ENCODE results near the gene DPYD.
A peak's percentile ranks its signal among the peaks of the same experiment; 100 is the strongest.

DPYD gene

DNA sequence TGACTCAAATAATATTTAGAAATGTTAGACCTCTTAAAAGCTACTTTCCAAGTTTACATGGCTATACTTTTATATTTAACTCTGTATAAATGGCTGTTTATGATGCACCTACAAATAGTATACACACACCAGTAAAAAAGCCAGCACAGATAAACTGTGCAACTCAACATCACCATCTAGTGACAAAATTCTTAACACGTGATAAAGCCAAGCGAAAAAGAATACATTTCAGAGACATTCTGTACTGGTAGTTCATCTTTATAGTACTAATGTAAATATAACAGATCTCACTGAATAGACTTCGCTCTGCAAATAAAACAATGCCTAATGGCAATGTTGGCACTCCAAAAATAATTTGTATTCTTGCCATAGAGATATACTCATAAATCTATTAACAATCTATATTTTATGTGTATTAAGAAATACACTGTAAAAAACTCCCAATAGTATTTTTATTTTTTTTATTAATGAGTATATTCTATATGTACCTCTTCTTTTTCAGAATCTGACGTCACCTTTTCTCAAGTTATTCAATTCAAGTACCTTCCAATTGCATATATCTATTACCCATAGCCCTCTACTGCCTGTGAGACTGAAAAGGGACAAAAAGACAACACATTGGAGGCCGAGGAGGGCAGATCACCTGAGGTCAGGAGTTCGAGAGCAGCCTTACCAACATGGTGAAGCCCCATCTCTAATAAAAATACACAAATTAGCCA, 100.2 kb downstream of the DPYD start:
- TF ChIP-seq, protein P1, sequence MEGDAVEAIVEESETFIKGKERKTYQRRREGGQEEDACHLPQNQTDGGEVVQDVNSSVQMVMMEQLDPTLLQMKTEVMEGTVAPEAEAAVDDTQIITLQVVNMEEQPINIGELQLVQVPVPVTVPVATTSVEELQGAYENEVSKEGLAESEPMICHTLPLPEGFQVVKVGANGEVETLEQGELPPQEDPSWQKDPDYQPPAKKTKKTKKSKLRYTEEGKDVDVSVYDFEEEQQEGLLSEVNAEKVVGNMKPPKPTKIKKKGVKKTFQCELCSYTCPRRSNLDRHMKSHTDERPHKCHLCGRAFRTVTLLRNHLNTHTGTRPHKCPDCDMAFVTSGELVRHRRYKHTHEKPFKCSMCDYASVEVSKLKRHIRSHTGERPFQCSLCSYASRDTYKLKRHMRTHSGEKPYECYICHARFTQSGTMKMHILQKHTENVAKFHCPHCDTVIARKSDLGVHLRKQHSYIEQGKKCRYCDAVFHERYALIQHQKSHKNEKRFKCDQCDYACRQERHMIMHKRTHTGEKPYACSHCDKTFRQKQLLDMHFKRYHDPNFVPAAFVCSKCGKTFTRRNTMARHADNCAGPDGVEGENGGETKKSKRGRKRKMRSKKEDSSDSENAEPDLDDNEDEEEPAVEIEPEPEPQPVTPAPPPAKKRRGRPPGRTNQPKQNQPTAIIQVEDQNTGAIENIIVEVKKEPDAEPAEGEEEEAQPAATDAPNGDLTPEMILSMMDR (IDR thresholded peaks at IDR 0.05; ENCODE audit: low read length): peak; percentile 62
- no peak for TF ChIP-seq EZH2 (IDR thresholded peaks at IDR 0.05; ENCODE audit: borderline replicate concordance, low read length)
- Histone ChIP-seq H3K9me3 (ENCODE audit: low read length) (no peaks in the 10 kb centered on the region), H2AFZ (ENCODE audit: low read length) (no peak overlapping the region), H3K4me3 (ENCODE audit: low read depth, low read length, poor library complexity, severe bottlenecking) (no peak overlapping the region), H3F3A (ENCODE audit: insufficient read depth, low read length) (no peaks in the 10 kb centered on the region), H3K36me3 (ENCODE audit: insufficient read depth, low read length) (no peaks in the 10 kb centered on the region), H3K9ac (ENCODE audit: low read length) (no peak overlapping the region), H3K27me3 (ENCODE audit: insufficient read depth, low read length) (no peaks in the 10 kb centered on the region), H3K9me2 (ENCODE audit: low read depth, low read length) (no peaks in the 10 kb centered on the region), H3K4me1 (ENCODE audit: insufficient read depth, low read length, severe bottlenecking) (no peaks in the 10 kb centered on the region), H3K27ac (ENCODE audit: low read depth, low read length, poor library complexity, severe bottlenecking) (no peak overlapping the region), H4K20me1 (ENCODE audit: insufficient read depth, low read length) (no peaks in the 10 kb centered on the region), H3K4me2 (ENCODE audit: low read length) (no peak overlapping the region), H3K79me2 (ENCODE audit: insufficient read depth, low read length) (no peaks in the 10 kb centered on the region)

DNA sequence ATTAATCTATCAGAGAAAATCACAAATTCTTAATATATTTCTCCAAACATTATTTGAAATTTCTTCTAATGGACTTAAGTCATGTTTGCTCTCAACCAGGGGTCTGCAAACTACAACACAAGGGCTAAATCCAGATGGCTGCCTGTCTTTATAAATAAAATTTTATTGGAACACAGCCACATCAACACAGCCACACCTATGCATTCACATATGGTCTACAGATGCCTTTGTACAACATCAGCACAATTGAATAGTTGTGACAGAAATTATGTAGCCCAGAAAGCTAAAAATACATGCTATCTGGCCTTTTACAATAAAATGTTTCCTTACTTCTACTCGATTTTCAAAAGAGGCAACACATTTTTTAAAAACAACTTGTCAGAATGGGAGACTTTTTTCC, 103.9 kb downstream of the DPYD start:
- Histone ChIP-seq H3F3A (ENCODE audit: insufficient read depth, low read length) (no peaks in the 10 kb centered on the region), H4K20me1 (ENCODE audit: insufficient read depth, low read length) (no peaks in the 10 kb centered on the region), H2AFZ (ENCODE audit: low read length) (no peak overlapping the region), H3K27ac (ENCODE audit: low read depth, low read length, poor library complexity, severe bottlenecking) (no peak overlapping the region), H3K9ac (ENCODE audit: low read length) (no peak overlapping the region), H3K4me1 (ENCODE audit: insufficient read depth, low read length, severe bottlenecking) (no peaks in the 10 kb centered on the region), H3K4me3 (ENCODE audit: low read depth, low read length, poor library complexity, severe bottlenecking) (no peak overlapping the region), H3K27me3 (ENCODE audit: insufficient read depth, low read length) (no peaks in the 10 kb centered on the region), H3K79me2 (ENCODE audit: insufficient read depth, low read length) (no peaks in the 10 kb centered on the region), H3K9me3 (ENCODE audit: low read length) (no peaks in the 10 kb centered on the region), H3K4me2 (ENCODE audit: low read length) (no peak overlapping the region), H3K36me3 (ENCODE audit: insufficient read depth, low read length) (no peaks in the 10 kb centered on the region), H3K9me2 (ENCODE audit: low read depth, low read length) (no peaks in the 10 kb centered on the region)
- TF ChIP-seq EZH2 (IDR thresholded peaks at IDR 0.05; ENCODE audit: borderline replicate concordance, low read length): no peak
- TF ChIP-seq, protein P1 (IDR thresholded peaks at IDR 0.05; ENCODE audit: low read length): no peak

DNA sequence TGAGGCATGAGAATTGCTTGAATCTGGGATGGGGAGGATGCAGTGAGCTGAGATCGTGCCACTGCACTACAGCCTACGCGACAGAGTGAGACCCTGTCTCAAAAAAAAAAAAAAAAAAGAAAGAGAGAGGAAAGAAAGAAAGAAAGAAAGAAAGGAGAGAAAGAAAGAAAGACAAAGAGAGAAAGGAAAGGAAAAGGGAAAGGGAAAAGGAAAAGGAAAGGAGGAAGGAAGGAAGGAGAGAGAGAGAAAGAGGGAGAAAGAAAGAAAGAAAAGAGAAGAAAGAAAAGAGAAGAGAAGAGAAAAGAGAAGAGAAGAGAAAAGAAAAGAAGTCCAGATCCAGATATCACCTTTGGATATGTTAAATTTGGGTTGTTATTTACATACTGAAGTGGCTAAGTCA, 106.0 kb downstream of the DPYD start:
- H3K79me2 ChIP-seq (ENCODE audit: insufficient read depth, low read length): no peaks in the 10 kb centered on the region
- H3K36me3 ChIP-seq (ENCODE audit: insufficient read depth, low read length): no peaks in the 10 kb centered on the region
- no peak overlapping the region for H2AFZ ChIP-seq (ENCODE audit: low read length)
- H3K27me3 ChIP-seq (ENCODE audit: insufficient read depth, low read length): no peaks in the 10 kb centered on the region
- H3K9ac ChIP-seq (ENCODE audit: low read length): no peak overlapping the region
- no peaks in the 10 kb centered on the region for H4K20me1 ChIP-seq (ENCODE audit: insufficient read depth, low read length)
- H3K9me2 ChIP-seq (ENCODE audit: low read depth, low read length): no peaks in the 10 kb centered on the region
- H3F3A ChIP-seq (ENCODE audit: insufficient read depth, low read length): no peaks in the 10 kb centered on the region
- no peaks in the 10 kb centered on the region for H3K9me3 ChIP-seq (ENCODE audit: low read length)
- H3K4me3 ChIP-seq (ENCODE audit: low read depth, low read length, poor library complexity, severe bottlenecking): no peak overlapping the region
- no peaks in the 10 kb centered on the region for H3K4me1 ChIP-seq (ENCODE audit: insufficient read depth, low read length, severe bottlenecking)
- TF ChIP-seq EZH2 (IDR thresholded peaks at IDR 0.05; ENCODE audit: borderline replicate concordance, low read length): no peak
- TF ChIP-seq, protein P1 (IDR thresholded peaks at IDR 0.05; ENCODE audit: low read length): no peak
- H3K27ac ChIP-seq (ENCODE audit: low read depth, low read length, poor library complexity, severe bottlenecking): no peak overlapping the region
- H3K4me2 ChIP-seq (ENCODE audit: low read length): no peak overlapping the region

All from OCI-LY1 (cell line).